Renal cortex interstitium (tissue), 11 donors: ENCODE data around the gene GAL. TPM values are rescaled to one million over a fixed set of nuclear protein-coding genes. Genes with fewer than 3 reads are reported as not detected.

Source experiments
- DNase-seq, 11 donors: peaks; one replicate each; pipeline ENCODE4 v3.0.0-alpha.2; 2013; ENCODE audit warnings: low read depth in 9 of 11, low spot score in 4 of 11; ENCODE audit errors: extremely low read depth in 1 of 11
- polyA plus RNA-seq, 3 donors: library from polyadenylated mRNA; unstranded; fragments of 120-200 nt; gene quantifications; one replicate each; pipeline ENCODE4 v1.2.1, GENCODE V29; 2013; ENCODE audit not compliant: insufficient read length in 3 of 3

Gene GAL
- polyA plus RNA-seq, 3 donors: 0.30 to 0.39 (median 0.33) TPM

DNA sequence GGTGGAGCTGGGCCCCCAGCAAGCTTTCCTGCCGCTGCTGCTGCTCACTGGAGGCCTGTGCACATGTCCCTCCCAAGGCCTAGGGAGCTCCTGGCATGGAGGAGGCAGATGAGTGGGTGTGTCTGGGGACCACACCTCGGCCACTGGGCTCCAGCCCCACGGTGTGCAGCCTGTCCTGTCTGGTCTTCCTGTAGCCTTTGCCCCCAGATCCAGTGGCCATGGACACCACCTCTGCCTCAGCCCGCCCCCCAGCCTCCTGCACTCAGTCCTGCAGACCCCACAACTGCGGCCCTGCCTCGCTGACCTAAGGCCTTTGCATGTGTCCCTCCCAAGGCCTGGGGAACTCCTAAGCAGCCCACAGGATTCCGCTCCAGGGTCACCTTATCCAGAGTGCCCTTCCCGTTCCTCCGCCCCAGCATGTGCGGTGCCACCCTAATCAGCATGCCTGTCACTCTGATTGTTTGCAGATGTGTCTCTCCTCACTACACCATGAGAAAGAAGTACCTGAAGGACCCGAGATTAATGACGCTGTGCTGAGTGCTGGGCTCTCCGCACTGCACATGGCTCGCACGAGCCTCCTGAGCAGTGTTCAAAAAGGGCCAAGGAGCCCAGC, 8.6 kb downstream of the GAL start:
- DNase-seq: no peak

DNA sequence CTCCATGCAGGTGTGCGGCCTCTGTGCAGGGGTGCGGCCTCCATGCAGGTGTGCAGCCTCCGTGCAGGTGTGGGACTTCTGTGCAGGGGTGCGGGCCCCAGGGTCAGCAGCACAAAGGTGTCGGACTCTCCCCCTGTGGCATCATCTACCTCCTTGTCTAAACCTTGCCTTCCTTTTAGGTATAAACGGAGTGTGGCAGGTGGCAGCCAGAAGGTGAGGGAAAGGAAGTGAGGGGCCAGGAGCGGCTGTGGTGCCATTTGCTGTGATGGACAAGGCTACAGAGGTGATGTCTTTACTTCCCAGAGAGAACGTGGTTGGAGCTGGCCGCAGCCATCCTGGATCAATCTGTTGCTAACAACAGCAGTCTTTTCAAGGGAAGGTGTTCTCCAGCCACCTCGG, 9.1 kb downstream of the GAL start:
- no peak for DNase-seq

- no peak for DNase-seq
Observed at GRCh38 chr11:68694431-68695297, 10.3 kb downstream of the GAL start.

DNA sequence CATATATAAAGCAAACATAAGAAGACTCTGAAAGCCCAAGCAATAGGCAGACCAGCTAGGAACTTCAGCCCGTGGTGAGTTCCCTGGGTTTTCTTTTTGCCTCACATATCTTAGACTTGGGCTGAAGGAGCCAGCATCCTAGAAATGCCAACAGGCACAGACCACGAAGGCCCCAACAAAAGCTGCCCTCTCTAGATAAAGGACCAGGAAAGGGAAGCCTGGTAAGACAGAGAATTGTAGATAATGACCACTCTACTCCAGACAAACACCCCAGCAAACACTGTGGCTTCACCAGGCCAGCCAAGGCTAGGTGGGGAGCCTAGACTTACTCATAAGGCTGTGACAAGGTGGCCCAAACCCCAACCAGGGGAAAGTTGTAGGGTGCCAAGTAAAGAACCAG, 11.2 kb downstream of the GAL start:
- DNase-seq: no peak

- DNase-seq: no peak
Observed at GRCh38 chr11:68698993-68699392, 14.6 kb downstream of the GAL start.

DNA sequence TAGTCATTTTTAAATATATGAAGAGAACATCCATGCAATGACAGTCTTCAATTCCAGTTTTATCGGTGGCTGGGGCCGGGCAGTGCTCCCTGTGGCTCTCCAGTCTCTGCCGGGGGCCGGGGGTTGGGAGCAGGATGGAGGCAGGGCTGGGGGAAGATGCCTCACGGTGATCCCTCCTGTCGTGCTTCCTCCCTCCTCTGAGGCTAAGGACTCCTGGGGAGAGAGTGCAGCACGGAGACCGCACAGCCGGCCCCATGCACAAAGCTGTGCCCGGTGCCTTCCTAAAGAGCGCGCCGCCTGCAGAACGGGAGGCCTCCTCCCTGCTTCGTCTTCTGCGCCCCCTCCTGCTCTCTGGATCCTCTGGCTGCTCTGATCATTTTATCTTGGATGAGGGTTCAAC, 20.5 kb downstream of the GAL start:
- no peak for DNase-seq

DNA sequence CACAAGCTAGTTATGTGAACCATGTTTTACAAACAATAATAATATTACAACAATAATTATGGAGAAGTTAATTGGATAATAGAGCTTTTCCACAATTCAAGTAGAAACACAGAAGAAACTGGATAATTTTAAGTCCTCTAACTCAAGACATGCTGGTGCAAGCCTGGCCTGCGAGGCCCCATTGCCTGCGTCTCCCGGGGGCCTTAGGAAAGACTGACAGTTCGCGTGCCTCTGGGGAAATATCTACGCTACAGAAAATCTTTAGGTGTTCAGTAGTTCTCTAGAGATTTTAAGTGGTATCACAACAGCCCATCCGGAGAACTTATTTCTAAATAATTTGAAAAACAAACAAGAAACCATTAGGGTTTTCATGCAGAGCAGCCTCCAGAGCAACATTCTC, 23.2 kb downstream of the GAL start:
- DNase-seq: no peak

GRCh38 chr11:68709062-68709461, 24.7 kb downstream of the GAL start:
- DNase-seq: no peak

DNA sequence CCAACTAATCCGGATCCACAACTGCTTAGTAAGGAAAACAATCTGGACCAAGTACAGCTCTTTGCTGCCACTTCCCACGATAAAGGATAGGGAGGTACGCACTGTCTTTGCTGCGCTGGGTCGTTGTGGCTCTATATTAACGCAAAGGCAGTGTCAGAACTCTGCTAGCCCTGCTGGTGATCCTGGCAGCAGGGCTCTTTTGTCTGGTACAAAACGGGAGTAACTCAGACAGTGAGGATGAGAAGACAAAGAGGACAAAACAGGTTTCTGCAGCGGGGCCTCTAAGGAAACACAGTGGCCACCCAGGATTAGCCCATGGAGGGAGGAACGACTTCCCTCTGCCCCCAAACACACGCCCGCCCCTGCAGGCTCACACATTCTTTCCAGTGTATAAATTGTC, 26.1 kb downstream of the GAL start:
- DNase-seq: no peak

DNA sequence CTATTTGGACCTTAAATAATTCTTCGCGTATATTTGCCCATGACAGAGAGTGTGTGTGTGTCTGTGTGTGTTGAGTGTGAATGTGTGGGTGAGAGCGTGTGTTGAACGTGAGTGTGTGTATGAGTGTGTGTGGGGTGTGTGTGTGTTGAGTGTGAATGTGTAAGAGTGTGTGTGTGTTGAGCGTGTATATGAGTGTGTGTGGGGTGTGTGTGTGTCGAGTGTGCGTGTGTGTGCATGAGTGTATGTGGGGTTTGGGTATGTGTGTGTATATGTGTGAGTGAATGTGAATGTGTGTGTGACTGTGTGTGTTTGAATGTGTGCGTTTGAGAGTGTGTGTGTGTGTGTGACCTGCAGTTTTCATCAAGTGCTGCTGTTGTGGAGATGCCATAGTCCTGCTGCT, 26.8 kb downstream of the GAL start:
- DNase-seq: no peak

DNA sequence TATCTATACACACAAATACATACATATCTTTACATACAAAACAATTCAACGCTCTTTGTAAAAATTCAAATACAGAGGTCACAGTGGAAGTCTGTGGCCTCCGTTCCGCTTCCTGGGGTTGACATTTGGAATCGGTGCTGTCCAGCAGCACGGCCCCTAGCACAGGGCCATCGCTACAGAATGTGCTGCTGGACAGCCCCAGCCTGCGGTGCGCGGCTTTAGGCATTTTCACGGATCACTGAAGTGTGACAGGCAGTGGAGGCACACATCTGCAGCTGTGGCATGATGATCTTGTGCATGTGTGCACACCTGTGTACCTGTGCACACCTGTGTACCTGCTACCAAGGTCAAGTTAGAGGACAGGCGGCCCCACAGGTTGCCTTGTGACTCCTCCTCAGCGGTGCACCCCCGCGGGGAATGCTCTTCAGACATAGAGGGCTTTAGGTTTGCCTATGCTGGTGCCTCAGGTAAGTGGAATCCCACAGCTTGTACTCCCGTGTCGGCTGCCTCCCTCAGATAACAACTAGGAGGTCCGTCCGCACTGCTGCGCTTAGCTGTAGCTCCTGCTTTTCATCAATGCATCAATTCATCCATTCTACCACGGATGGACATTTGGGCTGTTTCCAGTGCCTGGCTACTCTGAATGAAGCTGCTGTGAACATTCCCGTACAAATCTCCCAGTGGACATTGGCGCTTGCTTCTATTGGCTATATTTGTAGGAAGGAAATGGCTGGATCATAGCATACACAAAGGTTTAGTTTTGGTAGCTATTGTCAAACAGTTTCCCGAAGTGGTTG, 29.9 kb downstream of the GAL start:
- peak in 9 of 11 donors; percentile 11 to 44 (median 32) for DNase-seq

DNA sequence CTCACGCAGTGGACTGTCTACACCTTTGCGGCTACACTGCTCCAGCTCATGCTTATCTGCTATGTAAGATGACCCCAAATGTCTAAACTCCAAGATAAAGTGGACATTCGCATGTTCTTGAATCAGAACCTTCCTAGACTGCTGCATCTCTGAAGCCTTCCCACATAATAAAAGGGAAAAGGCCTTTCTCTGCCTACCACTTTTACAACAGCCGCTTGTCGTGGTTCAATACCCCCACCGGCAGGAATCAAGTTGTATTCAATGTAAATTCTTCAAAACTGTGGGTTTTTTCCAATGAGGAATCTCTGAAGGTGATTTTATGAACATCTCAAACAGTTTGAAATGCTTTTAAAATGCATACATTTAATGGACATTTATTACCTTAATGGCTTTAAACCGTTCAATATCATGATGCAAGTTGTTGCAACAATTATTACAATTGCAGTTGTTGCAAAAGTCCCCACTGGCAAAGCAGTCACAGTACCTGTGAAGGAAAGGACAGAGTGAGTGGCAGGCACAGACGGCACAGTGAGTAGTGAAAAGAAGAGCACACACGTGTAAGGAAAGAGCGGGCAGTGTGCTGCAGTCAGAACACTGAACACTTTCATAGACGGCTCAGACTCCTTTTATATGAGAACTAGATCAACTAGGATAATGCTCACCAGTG, 31.2 kb downstream of the GAL start:
- DNase-seq: no peak

DNA sequence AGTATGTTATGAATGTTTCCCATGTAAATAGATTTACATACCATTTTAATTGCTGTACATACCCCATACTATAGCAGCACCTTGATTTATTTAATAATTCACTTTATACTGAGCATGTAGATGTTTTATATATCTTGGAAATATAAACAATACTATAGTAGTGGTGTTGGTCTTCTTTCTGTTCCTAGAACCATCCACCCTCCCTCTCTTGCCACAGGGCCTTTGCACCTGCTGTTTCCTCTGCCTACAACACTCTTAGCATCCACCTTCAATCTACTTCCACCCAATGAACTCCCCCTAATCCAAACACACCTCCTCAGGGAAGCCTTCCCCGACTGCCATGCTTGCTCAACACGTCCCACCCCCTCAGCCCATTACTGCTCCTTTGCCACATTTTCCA, 36.7 kb downstream of the GAL start:
- no peak for DNase-seq

- no peak for DNase-seq
Observed at GRCh38 chr11:68722143-68722542, 37.8 kb downstream of the GAL start.

GRCh38 chr11:68724293-68724692, 39.9 kb downstream of the GAL start:
- DNase-seq: no peak

- DNase-seq: no peak
Observed at GRCh38 chr11:68727783-68728182, 43.4 kb downstream of the GAL start.

DNA sequence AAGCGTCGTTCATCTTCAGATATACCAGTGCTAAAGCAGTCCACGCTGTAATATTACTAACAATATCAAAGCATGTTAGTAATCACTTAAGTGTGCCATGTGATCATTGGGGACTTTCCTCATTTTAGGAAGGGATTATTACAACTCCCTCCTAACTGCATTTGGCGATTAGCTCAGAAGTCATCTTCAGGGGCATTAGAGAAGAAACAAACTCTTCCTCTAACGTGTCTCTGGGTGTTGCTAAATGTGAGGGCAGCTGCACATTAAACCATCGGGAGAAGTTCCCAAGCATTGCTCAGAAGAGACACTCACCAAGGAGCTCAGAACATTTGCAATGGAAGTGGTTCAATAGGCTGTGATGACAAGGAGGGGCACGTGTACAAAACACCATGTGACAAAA, 49.8 kb downstream of the GAL start:
- DNase-seq: no peak

DNA sequence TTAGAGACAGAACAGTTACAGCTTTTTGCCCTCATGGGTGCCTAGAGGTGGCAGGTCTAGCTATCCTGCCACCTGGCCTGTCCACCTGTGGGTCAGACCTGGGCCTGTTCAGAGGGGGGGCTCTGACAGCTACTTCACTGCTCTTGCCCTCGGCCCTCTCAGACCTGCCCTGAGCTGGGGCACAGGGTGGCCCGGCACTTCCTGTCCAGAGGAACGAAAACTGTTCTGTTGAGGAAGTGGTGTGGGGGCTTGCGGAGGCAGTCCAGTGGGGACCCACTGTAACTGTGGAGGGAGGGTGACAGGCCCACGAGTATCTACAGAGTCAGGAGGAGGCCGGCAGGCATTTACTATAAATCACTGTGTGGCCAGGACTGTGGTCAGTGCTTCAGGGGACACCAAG, 50.8 kb downstream of the GAL start:
- DNase-seq: no peak

GRCh38 chr11:68735646-68736045, 51.3 kb downstream of the GAL start:
- DNase-seq: no peak
